Adrenal gland (tissue), 12 donors: Measurements from ENCODE around the gene SHB. TPM values are rescaled to one million over a fixed set of nuclear protein-coding genes. Genes with fewer than 3 reads are reported as not detected.

Experiments used
- DNase-seq, 7 donors: peaks; one replicate each; pipeline ENCODE4 v3.0.0-alpha.2; 2019 to 2020
- H3K27ac ChIP-seq, 5 donors: fragments of 200-600 bp; sonication (generic) in 4 of 5; 1 replicate in 3 of 5; 2 replicates in 2 of 5; pipeline versions ENCODE4 v1.5.1 to v1.8.0; 2016 to 2020; ENCODE audit warnings: mild to moderate bottlenecking in 1 of 5
- H3K27me3 ChIP-seq: fragments of 200-600 bp; 2 replicates; pipeline ENCODE4 v1.8.0; 2021
- H3K36me3 ChIP-seq, 2 donors: fragments of 200-600 bp; replicated peaks in 1 of 2; 1 replicate in 1 of 2; 2 replicates in 1 of 2; pipeline versions ENCODE4 v1.5.1 to v1.8.0; 2018 to 2022
- H3K4me1 ChIP-seq, 2 donors: fragments of 200-600 bp; replicated peaks in 1 of 2; 1 replicate in 1 of 2; 2 replicates in 1 of 2; pipeline versions ENCODE4 v1.5.1 to v1.8.0; 2018 to 2021
- H3K4me3 ChIP-seq, 4 donors: fragments of 200-600 bp; sonication (generic) in 3 of 4; one replicate each; pipeline ENCODE4 v1.5.1; 2016 to 2018
- H3K9me3 ChIP-seq, 3 donors: fragments of 200-600 bp; sonication (generic) in 1 of 3; replicated peaks in 1 of 3; 1 replicate in 2 of 3; 2 replicates in 1 of 3; pipeline versions ENCODE4 v1.5.1 to v1.8.0; 2016 to 2021
- CTCF ChIP-seq, 6 experiments: fragments of 450-650 bp in 4 of 6; fragments of 200-600 bp in 2 of 6; sonication (generic) in 1 of 6; IDR thresholded peaks; 1 replicate in 5 of 6; 2 replicates in 1 of 6; pipeline versions ENCODE4 v1.5.1 to v1.8.0; 2016 to 2021; ENCODE audit warnings: antibody characterized with exemption in 6 of 6, mild to moderate bottlenecking in 2 of 6, moderate library complexity in 1 of 6
- POLR2A ChIP-seq, 2 donors: fragments of 450-650 bp; IDR thresholded peaks; one replicate each; pipeline ENCODE4 v1.6.1; 2017; ENCODE audit warnings: antibody characterized with exemption in 2 of 2, mild to moderate bottlenecking in 2 of 2, moderate library complexity in 1 of 2
- WGBS, 4 donors: extraction: QIAGEN DNeasy Blood & Tissue Kit in 2 of 4; methylation state at CpG; one replicate each; pipeline versions ENCODE4 v1.1.5 to v1.1.7; 2013 to 2017; 5-methylcytosine and 5-hydroxymethylcytosine counted together
- intact Hi-C, 2 donors: fragments of 100-400 bp; cut with DNase I; formaldehyde crosslinking; loops; one replicate each; pipeline versions ENCODE4 v1.14.1 to v1.15.0; 2022 to 2023
- polyA plus RNA-seq, 3 donors: library from polyadenylated mRNA; stranded (reverse); fragments of 200-250 nt in 2 of 3; fragments of 350-450 nt in 1 of 3; fragmentation: Illumina TruSeq in 1 of 3; extraction: RNeasy Lipid Tissue Mini Kit (QIAGEN cat#74804) in 1 of 3; gene quantifications; one replicate each; pipeline ENCODE4 v1.2.3, GENCODE V29; 2013 to 2014
- total RNA-seq, 9 donors: library from RNA; depleted of rRNA in 4 of 9; stranded (reverse); fragments of >200 nt in 4 of 9; fragments of 120-200 nt in 1 of 9; fragmentation: NEBNext Ultra II Directional in 1 of 9; extraction: Animal tissue kit (Norgen Biotek cat#: 25700) in 1 of 9; gene quantifications; one replicate each; pipeline versions ENCODE4 v1.1.0 to v1.2.4, GENCODE V29; 2013 to 2023
- donor health status: healthy with polysubstance abuse.
- donor health status: Bipolar disorder and iron deficiency.
- donor health status: DM: yes; HTN: yes; CAD: no.
- donor health status: DM: no; HTN: no; CAD: no.
- donor health status: DM: no; HTN: no; CAD: no.
- donor health status: DM: yes; HTN: yes; CAD: no.

SHB gene
- total and polyA plus RNA-seq, 12 donors: 3.2 to 21.2 (median 11.1) TPM

DNA sequence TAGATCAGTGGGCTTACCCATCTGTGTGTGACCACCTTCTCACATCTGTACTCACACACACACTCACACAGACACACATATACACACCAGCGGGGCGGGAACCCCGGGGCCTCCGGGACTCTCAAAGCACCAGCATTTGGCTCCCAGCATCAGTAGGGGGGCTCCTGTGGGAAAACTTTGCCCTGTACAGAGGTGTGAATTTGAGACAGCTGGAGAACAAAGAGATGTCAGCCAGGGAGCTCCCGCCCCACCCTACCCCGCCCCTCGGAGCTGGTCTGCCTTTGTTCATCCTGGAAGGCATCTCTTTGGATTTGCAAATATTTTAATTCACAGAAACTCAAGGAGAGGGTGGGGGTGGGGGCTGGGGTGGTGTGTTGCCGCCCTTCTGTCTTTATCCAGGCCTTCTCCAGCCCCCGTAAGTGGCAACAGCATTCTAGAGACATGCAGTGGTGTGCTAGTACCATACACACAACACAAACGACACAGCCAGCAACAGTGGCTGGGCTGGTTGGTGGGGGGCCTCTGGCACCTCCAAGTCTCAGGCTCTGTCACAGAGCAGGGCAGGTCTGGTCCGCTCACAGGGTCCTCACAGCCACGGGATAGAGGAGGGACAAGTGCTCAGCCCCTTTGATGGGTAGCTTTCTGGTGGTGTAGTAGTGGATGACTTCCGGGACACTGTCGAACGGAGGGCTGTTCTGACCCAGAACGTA lies 149.6 kb downstream of the SHB start:
- Histone ChIP-seq H3K9me3 (no peaks in the 10 kb centered on the region), H3K4me3 (no peak overlapping the region), H3K4me1 (peaks cover 0 to 4% of the 10 kb centered on the region in 2 donors), H3K27ac (no peak overlapping the region), H3K36me3 (no peaks in the 10 kb centered on the region), H3K27me3 (no peaks in the 10 kb centered on the region)
- TF ChIP-seq CTCF (IDR thresholded peaks at IDR 0.05) (no peak), POLR2A (IDR thresholded peaks at IDR 0.05) (no peak)
- WGBS, 4 donors: 80 to 95% (median 87%) methylated on average over 9 to 16 of the region's 16 CpGs
- DNase-seq: no peak
- intact Hi-C loops: loop anchor here in 1 of 2 donors (5.0 to 10.0 kb wide), 3 partner anchors 148 to 445 kb away; partner anchors contain the start of gene SHB

DNA sequence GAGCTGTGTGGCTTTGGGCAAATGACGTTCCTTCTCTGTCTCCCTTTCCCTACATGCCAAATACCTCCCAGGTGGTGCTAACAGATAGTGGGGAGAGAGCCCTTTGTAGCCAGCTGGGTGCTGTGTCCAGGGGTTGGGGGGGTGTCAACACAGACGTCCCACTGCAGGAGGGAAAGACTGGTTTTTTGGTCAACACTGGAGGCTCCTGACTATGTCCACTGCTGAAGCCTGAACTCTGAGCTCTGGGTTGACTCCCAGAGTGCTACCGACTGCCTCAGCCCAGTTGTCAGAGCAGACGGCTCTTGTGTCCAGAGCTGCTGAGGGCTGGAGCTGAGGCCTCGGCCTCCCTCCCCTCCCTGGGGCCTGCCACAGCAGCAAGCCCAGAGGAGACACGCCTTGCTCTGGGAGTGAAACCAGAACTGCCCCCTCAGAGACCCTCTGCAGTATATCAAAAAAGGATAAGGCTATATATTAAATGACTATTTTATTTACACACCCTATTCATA lies 150.3 kb downstream of the SHB start:
- Histone ChIP-seq H3K36me3 (no peaks in the 10 kb centered on the region), H3K4me1 (peaks cover 0 to 4% of the 10 kb centered on the region in 2 donors), H3K27me3 (no peaks in the 10 kb centered on the region), H3K9me3 (no peaks in the 10 kb centered on the region), H3K4me3 (no peak overlapping the region), H3K27ac (no peak overlapping the region)
- intact Hi-C loops: loop anchor here in 1 of 2 donors (5.0 to 10.0 kb wide), 3 partner anchors 149 to 446 kb away; partner anchors contain the start of gene SHB
- DNase-seq: no peak
- TF ChIP-seq CTCF (IDR thresholded peaks at IDR 0.05) (no peak), POLR2A (IDR thresholded peaks at IDR 0.05) (no peak)
- 83 to 100% (median 92%) methylated on average over 5 to 6 of the region's 6 CpGs for WGBS, 4 donors

DNA sequence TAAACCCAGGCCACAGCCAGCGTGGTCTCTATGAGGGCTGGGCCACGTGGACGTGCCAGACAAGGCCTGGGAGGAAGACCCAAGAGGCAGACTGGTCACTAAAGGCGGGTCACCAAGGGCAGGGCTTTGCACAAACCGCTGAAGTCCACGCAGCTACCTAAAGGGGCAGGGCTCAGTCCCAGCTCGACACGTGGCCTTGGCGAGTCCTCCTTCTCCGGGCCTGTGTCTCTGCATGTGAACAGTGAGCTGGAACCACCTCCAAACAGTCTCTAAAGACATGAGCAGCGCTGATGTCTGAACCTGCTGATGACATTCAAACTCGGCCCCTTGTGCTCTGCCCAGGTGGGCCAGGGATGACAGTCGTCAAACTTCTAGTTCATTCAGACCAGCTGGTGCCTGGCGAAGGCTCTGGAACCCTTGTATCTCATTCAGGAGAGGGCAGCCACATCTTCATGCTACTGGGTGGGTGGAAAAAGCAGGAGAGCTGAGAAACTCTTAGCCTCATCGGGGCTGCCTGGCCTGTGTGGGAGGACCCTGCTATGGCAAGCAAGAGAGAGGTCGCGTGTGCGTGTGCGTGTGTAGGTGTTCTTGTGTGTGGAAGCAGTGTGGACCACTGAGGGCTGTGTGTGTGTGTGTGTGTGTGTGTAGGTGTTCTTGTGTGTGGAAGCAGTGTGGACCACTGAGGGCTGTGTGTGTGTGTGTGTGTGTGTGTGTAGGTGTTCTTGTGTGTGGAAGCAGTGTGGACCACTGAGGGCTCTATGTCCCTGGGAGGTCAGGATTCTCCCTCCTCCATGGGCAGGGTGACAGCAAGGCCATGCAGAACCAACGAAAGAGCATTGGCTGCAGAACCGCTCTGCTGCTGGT lies 151.0 kb downstream of the SHB start:
- Histone ChIP-seq H3K4me1 (peaks cover 0 to 4% of the 10 kb centered on the region in 2 donors), H3K36me3 (no peaks in the 10 kb centered on the region), H3K9me3 (no peaks in the 10 kb centered on the region), H3K27me3 (no peaks in the 10 kb centered on the region), H3K4me3 (no peak overlapping the region), H3K27ac (peak overlapping the region in 1 of 5 donors; percentile 76)
- WGBS, 4 donors: 78 to 88% (median 82%) methylated on average over 8 to 21 of the region's 21 CpGs
- no peak for DNase-seq
- intact Hi-C loops: loop anchor here in 1 of 2 donors (5.0 to 10.0 kb wide), 3 partner anchors 149 to 447 kb away; partner anchors contain the start of gene SHB
- no peak for TF ChIP-seq POLR2A (IDR thresholded peaks at IDR 0.05)
- TF ChIP-seq CTCF (IDR thresholded peaks at IDR 0.05): no peak

- Histone ChIP-seq H3K4me1 (peaks cover 0 to 2% of the 10 kb centered on the region in 2 donors), H3K9me3 (no peaks in the 10 kb centered on the region), H3K4me3 (no peak overlapping the region), H3K27ac (peak overlapping the region in 2 of 5 donors; percentile 17 to 76), H3K27me3 (no peaks in the 10 kb centered on the region), H3K36me3 (no peaks in the 10 kb centered on the region)
- TF ChIP-seq CTCF (IDR thresholded peaks at IDR 0.05): no peak
- intact Hi-C loops: loop anchor here in 1 of 2 donors (5.0 to 10.0 kb wide), 3 partner anchors 150 to 447 kb away; partner anchors contain the start of gene SHB
- WGBS, 4 donors: 60 to 72% (median 65%) methylated on average over 3 to 8 of the region's 8 CpGs
- DNase-seq: no peak
Observed at GRCh38 chr9:37917313-37917731, 151.7 kb downstream of the SHB start.
